ENCODE results near the gene CFAP77. TPM values are rescaled to one million over a fixed set of nuclear protein-coding genes. Genes with fewer than 3 reads are reported as not detected.

Gene CFAP77
- total and polyA plus RNA-seq, 7 donors = not detected

GRCh38 chr9:132571806-132572600 is 162.0 kb downstream of the CFAP77 start:
- 70 to 76% (median 76%) methylated on average over 15 of the region's 15 CpGs for WGBS, 3 donors
- TF ChIP-seq, protein P1, sequence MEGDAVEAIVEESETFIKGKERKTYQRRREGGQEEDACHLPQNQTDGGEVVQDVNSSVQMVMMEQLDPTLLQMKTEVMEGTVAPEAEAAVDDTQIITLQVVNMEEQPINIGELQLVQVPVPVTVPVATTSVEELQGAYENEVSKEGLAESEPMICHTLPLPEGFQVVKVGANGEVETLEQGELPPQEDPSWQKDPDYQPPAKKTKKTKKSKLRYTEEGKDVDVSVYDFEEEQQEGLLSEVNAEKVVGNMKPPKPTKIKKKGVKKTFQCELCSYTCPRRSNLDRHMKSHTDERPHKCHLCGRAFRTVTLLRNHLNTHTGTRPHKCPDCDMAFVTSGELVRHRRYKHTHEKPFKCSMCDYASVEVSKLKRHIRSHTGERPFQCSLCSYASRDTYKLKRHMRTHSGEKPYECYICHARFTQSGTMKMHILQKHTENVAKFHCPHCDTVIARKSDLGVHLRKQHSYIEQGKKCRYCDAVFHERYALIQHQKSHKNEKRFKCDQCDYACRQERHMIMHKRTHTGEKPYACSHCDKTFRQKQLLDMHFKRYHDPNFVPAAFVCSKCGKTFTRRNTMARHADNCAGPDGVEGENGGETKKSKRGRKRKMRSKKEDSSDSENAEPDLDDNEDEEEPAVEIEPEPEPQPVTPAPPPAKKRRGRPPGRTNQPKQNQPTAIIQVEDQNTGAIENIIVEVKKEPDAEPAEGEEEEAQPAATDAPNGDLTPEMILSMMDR (IDR thresholded peaks at IDR 0.05) = no peak
- Histone ChIP-seq H3K9me3 (no peaks in the 10 kb centered on the region), H3K4me1 (no peaks in the 10 kb centered on the region), H3K27ac (no peak overlapping the region), H3K36me3 (ENCODE audit: insufficient read depth in 1 of 2, low read depth in 1 of 2) (no peaks in the 10 kb centered on the region), H3K4me3 (no peak overlapping the region), H3K27me3 (ENCODE audit: insufficient read depth in 3 of 3, low read length in 2 of 3) (peaks cover 0 to 60% (median 7%) of the 10 kb centered on the region in 3 donors)
- ATAC-seq (no peak), DNase-seq (no peak)
- intact Hi-C loops (cut with DNase I) = loop anchor here (5.0 to 10.0 kb wide), 2 partner anchors 157 to 160 kb away; partner anchors contain the start of gene CFAP77 (in 2 of the 2)

DNA sequence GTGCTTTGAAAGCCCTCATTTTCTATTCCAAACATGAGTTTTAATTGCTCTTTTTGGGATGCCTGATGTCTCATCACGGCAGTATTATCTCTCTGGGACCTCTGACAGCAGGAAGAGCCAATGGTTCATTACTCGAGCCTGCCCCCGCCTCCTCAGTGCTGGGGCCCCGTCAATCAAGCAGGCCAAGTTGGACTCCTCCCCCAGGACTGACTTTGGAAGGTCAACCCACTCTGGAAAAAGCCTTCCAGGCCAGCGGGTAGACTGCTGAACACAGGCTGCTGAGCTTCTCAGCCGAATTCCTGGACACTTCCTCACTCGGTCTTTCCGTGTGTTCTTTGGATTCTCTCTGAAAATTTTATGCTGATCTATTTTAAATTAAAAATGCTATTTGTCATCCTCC is 162.9 kb downstream of the CFAP77 start:
- Histone ChIP-seq H3K9me3 (no peaks in the 10 kb centered on the region), H3K4me1 (peaks cover 4% of the 10 kb centered on the region), H3K27me3 (ENCODE audit: insufficient read depth in 3 of 3, low read length in 2 of 3) (peaks cover 0 to 62% (median 8%) of the 10 kb centered on the region in 3 donors), H3K36me3 (ENCODE audit: insufficient read depth in 1 of 2, low read depth in 1 of 2) (no peaks in the 10 kb centered on the region), H3K4me3 (no peak overlapping the region), H3K27ac (no peak overlapping the region)
- 19 to 22% (median 21%) methylated on average over 8 of the region's 8 CpGs for WGBS, 3 donors
- intact Hi-C loops (cut with DNase I) = loop anchor here (5.0 to 10.0 kb wide), 2 partner anchors 158 to 161 kb away; partner anchors contain the start of gene CFAP77 (in 2 of the 2)
- TF ChIP-seq, protein P1 (IDR thresholded peaks at IDR 0.05) = no peak
- DNase-seq (no peak), ATAC-seq (no peak)

DNA sequence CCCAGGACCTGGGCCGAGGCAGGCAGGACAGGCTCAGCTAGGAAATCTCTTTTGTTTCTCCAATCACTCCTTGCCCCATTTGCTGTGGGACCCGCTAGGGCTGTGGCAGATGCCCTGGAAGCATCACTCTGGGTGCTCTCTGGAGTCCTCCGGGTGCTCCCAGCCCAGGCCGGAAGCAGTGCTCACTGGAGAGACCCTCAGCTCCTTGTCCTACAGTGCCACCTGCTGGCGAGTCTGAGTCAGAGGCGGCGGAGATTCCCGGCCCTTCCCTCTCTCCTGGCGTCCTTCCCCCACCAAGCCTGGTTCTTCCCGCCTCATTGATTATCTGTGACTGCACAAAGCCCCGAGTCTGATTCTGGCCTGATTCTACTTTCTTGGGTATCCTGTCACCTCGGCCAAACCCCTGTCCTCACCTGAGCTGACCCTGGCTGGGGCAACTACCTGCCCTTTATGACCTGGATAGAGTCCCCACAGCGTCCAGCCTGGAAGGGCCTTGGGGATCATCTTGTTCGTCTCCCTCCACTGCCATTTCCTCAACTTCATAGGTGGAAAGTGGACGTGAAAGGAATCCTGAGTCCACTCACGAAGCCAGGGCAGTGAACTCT is 165.1 kb downstream of the CFAP77 start:
- ATAC-seq = peak; percentile 71 to 84 (median 80)
- Histone ChIP-seq H3K36me3 (ENCODE audit: insufficient read depth in 1 of 2, low read depth in 1 of 2) (no peaks in the 10 kb centered on the region), H3K4me3 (no peak overlapping the region), H3K27ac (no peak overlapping the region), H3K27me3 (ENCODE audit: insufficient read depth in 3 of 3, low read length in 2 of 3) (peaks cover 0 to 81% (median 16%) of the 10 kb centered on the region in 3 donors), H3K4me1 (peaks cover 4% of the 10 kb centered on the region), H3K9me3 (no peaks in the 10 kb centered on the region)
- DNase-seq = peak; percentile 53 to 80
- WGBS, 3 donors = 9 to 12% (median 11%) methylated on average over 16 of the region's 16 CpGs
- intact Hi-C loops (cut with DNase I) = loop anchor here (1.0 to 10.0 kb wide), 3 partner anchors 68 to 160 kb away; partner anchors contain the start of gene CFAP77 (in 1 of the 2)
- TF ChIP-seq, protein P1 (IDR thresholded peaks at IDR 0.05) = peak; percentile 66

DNA sequence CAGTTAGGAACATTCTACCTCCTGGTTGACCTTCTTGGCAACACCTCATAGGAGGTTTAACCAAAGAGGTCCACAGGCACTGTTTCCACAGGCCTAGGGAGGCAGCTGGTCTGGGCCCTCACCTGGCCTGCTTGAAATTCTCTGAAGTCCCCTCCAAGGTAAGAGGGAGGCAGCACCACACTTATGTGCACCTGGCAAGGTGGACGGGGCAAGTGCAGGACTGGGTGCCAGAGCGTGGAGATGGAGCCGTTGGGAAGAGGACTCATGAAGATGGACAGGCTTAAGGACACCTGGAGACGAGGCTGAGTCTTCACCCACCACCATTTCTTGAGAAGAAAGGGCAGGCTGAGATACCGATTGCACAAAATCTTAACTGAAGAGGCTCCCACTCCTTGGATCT is 165.8 kb downstream of the CFAP77 start:
- H3K27ac ChIP-seq = no peak overlapping the region
- TF ChIP-seq, protein P1 (IDR thresholded peaks at IDR 0.05) = no peak
- peaks cover 0 to 83% (median 21%) of the 10 kb centered on the region in 3 donors for H3K27me3 ChIP-seq (ENCODE audit: insufficient read depth in 3 of 3, low read length in 2 of 3)
- no peaks in the 10 kb centered on the region for H3K9me3 ChIP-seq
- no peak for ATAC-seq
- no peaks in the 10 kb centered on the region for H3K36me3 ChIP-seq (ENCODE audit: insufficient read depth in 1 of 2, low read depth in 1 of 2)
- no peak for DNase-seq
- intact Hi-C loops (cut with DNase I) = loop anchor here (1.0 to 10.0 kb wide), 3 partner anchors 69 to 161 kb away; partner anchors contain the start of gene CFAP77 (in 1 of the 2)
- peaks cover 4% of the 10 kb centered on the region for H3K4me1 ChIP-seq
- H3K4me3 ChIP-seq = no peak overlapping the region
- WGBS, 3 donors = 70 to 77% (median 71%) methylated on average over 5 of the region's 5 CpGs
